ENCODE measurements around the gene FAM131A.

FAM131A gene

GRCh38 chr3:184378651-184379357 is 41.4 kb downstream of the FAM131A start:
- TF ChIP-seq, protein P1, sequence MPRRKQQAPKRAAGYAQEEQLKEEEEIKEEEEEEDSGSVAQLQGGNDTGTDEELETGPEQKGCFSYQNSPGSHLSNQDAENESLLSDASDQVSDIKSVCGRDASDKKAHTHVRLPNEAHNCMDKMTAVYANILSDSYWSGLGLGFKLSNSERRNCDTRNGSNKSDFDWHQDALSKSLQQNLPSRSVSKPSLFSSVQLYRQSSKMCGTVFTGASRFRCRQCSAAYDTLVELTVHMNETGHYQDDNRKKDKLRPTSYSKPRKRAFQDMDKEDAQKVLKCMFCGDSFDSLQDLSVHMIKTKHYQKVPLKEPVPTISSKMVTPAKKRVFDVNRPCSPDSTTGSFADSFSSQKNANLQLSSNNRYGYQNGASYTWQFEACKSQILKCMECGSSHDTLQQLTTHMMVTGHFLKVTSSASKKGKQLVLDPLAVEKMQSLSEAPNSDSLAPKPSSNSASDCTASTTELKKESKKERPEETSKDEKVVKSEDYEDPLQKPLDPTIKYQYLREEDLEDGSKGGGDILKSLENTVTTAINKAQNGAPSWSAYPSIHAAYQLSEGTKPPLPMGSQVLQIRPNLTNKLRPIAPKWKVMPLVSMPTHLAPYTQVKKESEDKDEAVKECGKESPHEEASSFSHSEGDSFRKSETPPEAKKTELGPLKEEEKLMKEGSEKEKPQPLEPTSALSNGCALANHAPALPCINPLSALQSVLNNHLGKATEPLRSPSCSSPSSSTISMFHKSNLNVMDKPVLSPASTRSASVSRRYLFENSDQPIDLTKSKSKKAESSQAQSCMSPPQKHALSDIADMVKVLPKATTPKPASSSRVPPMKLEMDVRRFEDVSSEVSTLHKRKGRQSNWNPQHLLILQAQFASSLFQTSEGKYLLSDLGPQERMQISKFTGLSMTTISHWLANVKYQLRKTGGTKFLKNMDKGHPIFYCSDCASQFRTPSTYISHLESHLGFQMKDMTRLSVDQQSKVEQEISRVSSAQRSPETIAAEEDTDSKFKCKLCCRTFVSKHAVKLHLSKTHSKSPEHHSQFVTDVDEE (CRISPR knock-in tag; IDR thresholded peaks at IDR 0.05): no peak

DNA sequence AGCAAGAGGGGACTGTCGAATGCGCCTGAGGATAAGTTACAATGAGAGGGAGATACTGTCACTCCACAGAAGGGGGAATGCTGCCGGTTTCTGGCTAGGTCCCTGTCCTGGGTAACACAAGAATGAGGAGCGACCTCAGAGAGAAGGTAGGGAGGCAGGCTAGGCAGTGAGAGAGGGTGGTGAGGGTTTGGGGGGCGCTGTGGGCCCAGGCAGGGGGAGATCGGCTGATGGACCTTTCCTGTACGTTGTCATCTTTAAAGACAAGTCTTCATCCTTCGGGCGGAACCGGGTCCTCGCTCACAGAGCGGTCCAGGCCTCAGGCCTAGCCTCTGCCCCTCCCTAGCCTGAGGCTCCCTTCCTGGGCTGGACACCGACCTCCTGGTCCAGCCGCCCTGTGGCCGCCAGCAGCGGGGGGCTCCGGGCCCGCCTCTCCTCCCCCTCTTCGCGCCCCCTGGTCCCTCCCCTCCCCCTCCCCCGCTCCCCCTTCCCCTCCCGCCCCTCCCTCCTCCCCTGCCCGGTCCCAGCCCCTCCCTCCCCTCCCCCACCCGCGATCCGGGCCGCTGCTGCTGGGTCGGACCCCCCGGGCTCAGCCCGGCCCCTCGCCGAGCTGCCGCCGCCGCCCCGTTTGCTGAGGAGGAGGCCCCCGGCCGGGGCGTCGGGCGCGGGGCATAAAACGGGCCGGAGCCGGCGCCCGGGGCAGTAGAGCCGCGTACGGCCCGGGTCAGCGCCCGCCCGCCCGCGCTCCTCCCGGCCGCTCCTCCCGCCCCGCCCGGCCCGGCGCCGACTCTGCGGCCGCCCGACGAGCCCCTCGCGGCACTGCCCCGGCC is 42.2 kb downstream of the FAM131A start, which contains the start of gene CHRD:
TSS of gene CHRD (plus strand) at position 697 of the 827 bp plus-strand sequence. CDS start 265 bp downstream, outside the sequence.
- TF ChIP-seq TCF4 (CRISPR knock-in tag; IDR thresholded peaks at IDR 0.05; ENCODE audit: borderline replicate concordance) (no peak), SNAI2 (CRISPR knock-in tag; IDR thresholded peaks at IDR 0.05) (no peak), CREB5 (CRISPR knock-in tag; IDR thresholded peaks at IDR 0.05; ENCODE audit: low read depth) (no peak), OSR1 (CRISPR knock-in tag; IDR thresholded peaks at IDR 0.05) (no peak), ZFP3 (CRISPR knock-in tag; IDR thresholded peaks at IDR 0.05) (no peak), ARNTL (CRISPR knock-in tag; IDR thresholded peaks at IDR 0.05; ENCODE audit: borderline replicate concordance, low read depth) (no peak), ESRRG (CRISPR knock-in tag; IDR thresholded peaks at IDR 0.05) (no peak), ZNF565 (CRISPR knock-in tag; conservative IDR thresholded peaks at IDR 0.05; ENCODE audit: low read depth) (no peak), BACH2 (CRISPR knock-in tag; IDR thresholded peaks at IDR 0.05; ENCODE audit: borderline replicate concordance) (no peak), ZNF70 (CRISPR knock-in tag; IDR thresholded peaks at IDR 0.05) (no peak), GLIS3 (CRISPR knock-in tag; IDR thresholded peaks at IDR 0.05) (no peak), POU6F1 (CRISPR knock-in tag; IDR thresholded peaks at IDR 0.05; ENCODE audit: borderline replicate concordance, low read depth) (no peak), ZNF8 (CRISPR knock-in tag; IDR thresholded peaks at IDR 0.05) (no peak), ISL1 (CRISPR knock-in tag; IDR thresholded peaks at IDR 0.05) (no peak), PPARA (CRISPR knock-in tag; IDR thresholded peaks at IDR 0.05; ENCODE audit: borderline replicate concordance) (no peak), ZC3H10 (CRISPR knock-in tag; IDR thresholded peaks at IDR 0.05) (no peak)
- ATAC-seq: no peak

More at GRCh38 chr3:184378651-184379357, 41.4 kb downstream of the FAM131A start:
- ATAC-seq: no peak

DNA sequence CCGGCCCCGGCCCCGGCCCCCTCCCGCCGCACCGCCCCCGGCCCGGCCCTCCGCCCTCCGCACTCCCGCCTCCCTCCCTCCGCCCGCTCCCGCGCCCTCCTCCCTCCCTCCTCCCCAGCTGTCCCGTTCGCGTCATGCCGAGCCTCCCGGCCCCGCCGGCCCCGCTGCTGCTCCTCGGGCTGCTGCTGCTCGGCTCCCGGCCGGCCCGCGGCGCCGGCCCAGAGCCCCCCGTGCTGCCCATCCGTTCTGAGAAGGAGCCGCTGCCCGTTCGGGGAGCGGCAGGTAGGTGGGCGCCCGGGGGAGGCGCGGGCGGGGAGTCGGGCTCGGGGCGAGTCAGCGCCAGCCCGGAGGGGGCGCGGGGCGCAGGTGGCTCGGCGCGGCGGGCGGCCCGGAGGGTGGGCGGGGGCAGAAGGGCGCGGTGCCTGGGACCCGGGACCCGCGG is 42.8 kb downstream of the FAM131A start:
- ATAC-seq: peak; percentile 17; the same call in 1 of the 3 replicates

More for the DNA sequence above, 42.8 kb downstream of the FAM131A start:
- TF ChIP-seq OSR1 (CRISPR knock-in tag; IDR thresholded peaks at IDR 0.05) (no peak), ZFP3 (CRISPR knock-in tag; IDR thresholded peaks at IDR 0.05) (no peak), CREB5 (CRISPR knock-in tag; IDR thresholded peaks at IDR 0.05; ENCODE audit: low read depth) (no peak), CSDC2 (CRISPR knock-in tag; IDR thresholded peaks at IDR 0.05) (no peak), ARNTL (CRISPR knock-in tag; IDR thresholded peaks at IDR 0.05; ENCODE audit: borderline replicate concordance, low read depth) (no peak)

All from SK-N-SH treated with all-trans-retinoic acid at 6 μM for 48 hours (cell line).